Endodermal cell (in vitro differentiated cells): ENCODE results near the gene SPDYE6. TPM values are rescaled to one million over a fixed set of nuclear protein-coding genes. Genes with fewer than 3 reads are reported as not detected.
"Not testable (repeated sequence)": the region's sequence is repeated elsewhere in the genome, so short reads cannot be mapped to it uniquely, and the experiment has no call there.

Experiments used
- DNase-seq: peaks from one replicate; pipeline ENCODE4 v3.0.0-alpha.2; 2017
- H3K27ac ChIP-seq: 2 replicates; pipeline ENCODE4 v1.5.1; 2013; ENCODE audit warnings: mild to moderate bottlenecking, low read depth, low read length, moderate library complexity
- H3K27me3 ChIP-seq: 2 replicates; pipeline ENCODE4 v1.6.1; 2013; ENCODE audit warnings: mild to moderate bottlenecking, low read length, moderate library complexity; ENCODE audit not compliant: insufficient read depth, control insufficient read depth, poor library complexity, severe bottlenecking
- H3K36me3 ChIP-seq: 2 replicates; pipeline ENCODE4 v1.7.0; 2013; ENCODE audit warnings: mild to moderate bottlenecking, low read length, moderate library complexity; ENCODE audit not compliant: control insufficient read depth, insufficient read depth
- H3K4me1 ChIP-seq: one replicate; pipeline ENCODE4 v1.7.0; 2013; ENCODE audit warnings: low read length; ENCODE audit not compliant: control insufficient read depth, insufficient read depth
- H3K4me3 ChIP-seq: 2 replicates; pipeline ENCODE4 v1.5.1; 2013; ENCODE audit warnings: mild to moderate bottlenecking, low read length, moderate library complexity
- H3K9ac ChIP-seq: 2 replicates; pipeline ENCODE4 v1.6.1; 2013; ENCODE audit warnings: mild to moderate bottlenecking, low read length, moderate library complexity; ENCODE audit not compliant: poor library complexity, severe bottlenecking; ENCODE audit errors: extremely low read depth
- H3K9me3 ChIP-seq: 2 replicates; pipeline ENCODE4 v1.6.1; 2013; ENCODE audit warnings: mild to moderate bottlenecking, low read length, moderate library complexity; ENCODE audit not compliant: control insufficient read depth
- H3K27ac Mint-ChIP-seq: 2 replicates; pipeline ENCODE4 v1.8.0; 2020; ENCODE audit warnings: mixed read lengths
- H3K27me3 Mint-ChIP-seq: 2 replicates; pipeline ENCODE4 v1.8.0; 2021; ENCODE audit warnings: mild to moderate bottlenecking, mixed read lengths; ENCODE audit not compliant: insufficient read depth
- H3K36me3 Mint-ChIP-seq: 2 replicates; pipeline ENCODE4 v1.8.0; 2020; ENCODE audit warnings: low read depth, mixed read lengths
- H3K4me1 Mint-ChIP-seq: 2 replicates; pipeline ENCODE4 v1.8.0; 2020; ENCODE audit warnings: mixed read lengths
- H3K4me3 Mint-ChIP-seq: 2 replicates; pipeline ENCODE4 v1.8.0; 2020; ENCODE audit warnings: mild to moderate bottlenecking, moderate library complexity, mixed read lengths
- H3K9me3 Mint-ChIP-seq: 2 replicates; pipeline ENCODE4 v1.8.0; 2020; ENCODE audit warnings: mild to moderate bottlenecking, mixed read lengths
- WGBS, 2 experiments: methylation state at CpG; one replicate each; pipeline versions ENCODE4 v1.1.5 to v1.1.7; 2013; ENCODE audit warnings: missing lambda C conversion rate in 2 of 2, mixed read lengths in 1 of 2; ENCODE audit not compliant: insufficient coverage in 1 of 2, insufficient read length in 1 of 2; 5-methylcytosine and 5-hydroxymethylcytosine counted together
- total RNA-seq, 2 donors: library from RNA; stranded (reverse); fragmentation: NEBNext Ultra II Directional in 1 of 2; extraction: Animal tissue kit (Norgen Biotek cat#: 25700) in 1 of 2; gene quantifications; 2 replicates in 1 of 2; 3 replicates in 1 of 2; pipeline ENCODE4 v1.2.1, GENCODE V29; 2021

The SPDYE6 gene
- total RNA-seq, 2 donors from 2014 or later, result not detected

DNA sequence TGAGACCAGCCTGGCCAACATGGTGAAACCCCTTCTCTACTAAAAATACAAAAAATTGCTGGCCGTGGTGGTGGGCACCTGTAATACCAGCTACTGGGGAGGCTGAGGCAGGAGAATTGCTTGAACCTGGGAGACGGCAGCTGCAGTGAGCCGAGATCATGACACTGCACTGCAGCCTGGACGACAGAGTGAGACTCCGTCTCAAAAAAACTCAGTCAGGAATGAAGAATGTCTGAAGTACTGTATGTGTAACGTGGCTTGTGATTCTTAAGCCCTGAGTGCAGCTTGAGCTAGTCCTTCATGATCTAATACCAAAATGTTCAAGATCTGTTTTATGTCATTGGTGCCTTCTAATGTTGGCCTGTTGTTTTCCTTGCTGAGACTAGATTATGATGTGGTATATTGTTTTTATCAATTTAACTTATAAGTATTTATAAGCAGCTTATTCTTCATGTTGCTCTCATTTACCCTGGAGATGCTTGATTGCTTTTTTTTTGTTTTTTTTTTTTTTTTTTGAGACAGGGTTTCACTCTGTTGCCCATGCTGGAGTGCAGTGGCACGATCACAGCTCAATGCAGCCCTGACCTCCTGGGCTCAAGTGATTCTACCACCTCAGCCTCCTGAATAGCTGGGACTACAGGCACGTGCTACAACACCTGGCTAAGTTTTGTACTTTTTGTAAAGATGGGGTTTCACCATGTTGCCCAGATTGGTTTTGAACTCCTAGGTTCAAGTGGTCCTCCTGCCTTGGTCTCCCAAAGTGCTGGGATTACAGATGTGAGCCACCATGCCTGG lies 25.4 kb downstream of the SPDYE6 start:
- H3K9ac ChIP-seq, H3K4me1 Mint-ChIP-seq, H3K36me3 ChIP-seq, DNase-seq, H3K4me1 ChIP-seq, H3K9me3 Mint-ChIP-seq, H3K4me3 Mint-ChIP-seq, H3K27ac ChIP-seq, H3K27me3 ChIP-seq, H3K27me3 Mint-ChIP-seq, H3K9me3 ChIP-seq, H3K36me3 Mint-ChIP-seq, H3K27ac Mint-ChIP-seq, H3K4me3 ChIP-seq: not testable (repeated sequence)
- WGBS, 2 experiments, result 93% methylated on average over 8 of the region's 8 CpGs

DNA sequence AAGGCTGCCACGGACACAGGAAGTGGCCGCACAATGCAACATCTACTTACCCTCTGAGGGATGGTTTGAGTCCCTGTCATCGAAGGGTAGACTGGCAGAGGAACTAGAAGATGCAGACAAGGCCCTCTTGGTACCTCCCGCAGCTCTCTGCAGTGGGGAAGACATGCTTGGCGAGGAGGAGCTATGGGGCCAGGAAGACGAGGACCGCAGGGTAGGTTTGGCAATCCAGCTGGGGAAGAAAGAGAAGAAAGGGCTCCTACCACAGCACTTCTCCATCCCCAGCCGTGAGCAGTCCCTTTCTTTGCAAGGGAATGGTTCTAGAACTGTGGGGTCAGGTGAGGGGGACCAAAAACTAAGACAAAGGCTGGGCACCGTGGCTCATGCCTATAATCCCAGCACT lies 26.9 kb downstream of the SPDYE6 start:
- H3K36me3 Mint-ChIP-seq, H3K4me1 ChIP-seq, H3K27me3 ChIP-seq, H3K27me3 Mint-ChIP-seq, H3K4me1 Mint-ChIP-seq, DNase-seq, H3K4me3 Mint-ChIP-seq, H3K9me3 ChIP-seq, H3K9ac ChIP-seq, H3K9me3 Mint-ChIP-seq, H3K36me3 ChIP-seq, H3K27ac ChIP-seq, H3K4me3 ChIP-seq, H3K27ac Mint-ChIP-seq: not testable (repeated sequence)
- WGBS, 2 experiments, result 76 to 78% methylated on average over 4 to 6 of the region's 9 CpGs

DNA sequence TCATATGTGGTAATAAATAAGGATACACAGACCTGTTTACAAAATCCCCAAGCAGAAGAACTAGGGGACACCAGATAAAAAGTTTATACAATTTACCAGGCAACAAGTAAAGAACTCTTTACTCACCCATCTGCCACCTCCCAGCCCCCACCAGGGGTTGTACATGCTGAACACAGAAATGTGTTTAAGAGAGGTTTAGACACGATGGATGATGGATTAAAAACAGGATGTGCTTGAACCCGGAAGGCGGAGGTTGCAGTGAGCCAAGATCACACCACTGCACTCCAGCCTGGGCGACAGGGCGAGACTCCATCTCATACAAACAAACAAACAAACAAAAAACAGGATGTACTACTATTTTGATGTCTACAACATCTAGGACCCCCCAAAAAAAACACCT lies 27.4 kb downstream of the SPDYE6 start:
- WGBS, 2 experiments, result 94% methylated on average over 2 of the region's 5 CpGs; no CpG with 5 or more reads in 1 of the 2 experiments
- H3K27me3 Mint-ChIP-seq, H3K4me1 ChIP-seq, H3K9me3 Mint-ChIP-seq, H3K36me3 ChIP-seq, H3K4me1 Mint-ChIP-seq, H3K4me3 Mint-ChIP-seq, H3K27me3 ChIP-seq, H3K36me3 Mint-ChIP-seq, H3K4me3 ChIP-seq, DNase-seq, H3K27ac Mint-ChIP-seq, H3K9ac ChIP-seq, H3K9me3 ChIP-seq, H3K27ac ChIP-seq: not testable (repeated sequence)

DNA sequence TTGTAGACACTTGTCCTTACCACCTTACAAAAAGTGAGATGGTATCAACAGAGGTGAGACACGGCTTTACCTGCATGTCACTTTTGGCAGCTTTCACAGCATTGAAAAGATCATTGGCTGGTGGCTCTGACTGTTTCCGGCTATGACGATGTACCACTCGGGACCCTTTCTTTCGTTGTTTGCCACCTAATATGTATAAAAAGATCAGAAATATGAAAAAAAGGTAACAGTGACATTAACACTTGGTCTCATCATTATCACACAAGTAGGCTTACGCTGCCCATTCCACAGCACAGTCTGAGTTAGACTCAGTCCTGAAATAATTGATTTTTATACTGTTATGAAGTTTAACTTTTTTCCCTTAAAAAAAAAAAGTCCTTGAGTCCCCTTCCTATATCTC lies 29.1 kb downstream of the SPDYE6 start:
- H3K36me3 Mint-ChIP-seq, H3K4me3 Mint-ChIP-seq, H3K36me3 ChIP-seq, H3K27me3 Mint-ChIP-seq, DNase-seq, H3K27ac Mint-ChIP-seq, H3K9me3 ChIP-seq, H3K9ac ChIP-seq, H3K27me3 ChIP-seq, H3K4me1 ChIP-seq, H3K4me3 ChIP-seq, H3K9me3 Mint-ChIP-seq, H3K27ac ChIP-seq, H3K4me1 Mint-ChIP-seq: not testable (repeated sequence)
- 92 to 93% methylated on average over 4 to 6 of the region's 6 CpGs for WGBS, 2 experiments
